ENCODE measurements around the gene HINT3. TPM values are rescaled to one million over a fixed set of nuclear protein-coding genes. Genes with fewer than 3 reads are reported as not detected.
A peak's percentile ranks its signal among the peaks of the same experiment; 100 is the strongest.

Gene HINT3
- total and polyA plus RNA-seq, 2 of the 13 experiments (the other 11 are each of a cell fraction or from before 2014, with no cell fraction given), result 3.1 to 22.8 TPM

- TF ChIP-seq LCORL (IDR thresholded peaks at IDR 0.05) (no peak), LCORL (CRISPR knock-in tag; IDR thresholded peaks at IDR 0.05) (no peak), KLF13 (CRISPR knock-in tag; IDR thresholded peaks at IDR 0.05) (no peak)
These were observed 3.6 kb upstream of the HINT3 start (continued) for GRCh38 chr6:125952764-125953501.

GRCh38 chr6:125953502-125953875, 3.1 kb upstream of the HINT3 start:
- Histone ChIP-seq H3K9me3 (ENCODE audit: low read length) (no peaks in the 10 kb centered on the region), H3K9ac (ENCODE audit: insufficient read depth, low read depth, low read length) (no peak overlapping the region), H3K36me3 (replicated peaks in 1 of 2; ENCODE audit: control insufficient read depth in 1 of 2, insufficient read depth in 2 of 2, low read length in 2 of 2) (no peaks in the 10 kb centered on the region), H3K27ac (ENCODE audit: extremely low read length, insufficient read depth, low read length) (no peak overlapping the region), H3K4me1 (ENCODE audit: insufficient read depth, low read length) (peaks cover 59% of the 10 kb centered on the region), H3K4me2 (ENCODE audit: low read depth, low read length) (peak overlapping the region; percentile 26), H4K20me1 (ENCODE audit: insufficient read depth, low read length) (no peaks in the 10 kb centered on the region), H2AFZ (ENCODE audit: low read length) (no peak overlapping the region), H3K4me3 (replicated peaks in 1 of 3; ENCODE audit: insufficient read depth in 1 of 3, low read depth in 2 of 3, low read length in 3 of 3) (no peak overlapping the region), H3K27me3 (ENCODE audit: control insufficient read depth in 1 of 2, insufficient read depth in 2 of 2, low read length in 2 of 2) (no peaks in the 10 kb centered on the region; a peak in 1 of 5 replicates), H3K79me2 (ENCODE audit: insufficient read depth, low read length) (peaks cover 14% of the 10 kb centered on the region)
- 50% methylated on average over 11 of the region's 11 CpGs for WGBS (ENCODE audit: low lambda C conversion rate)
- intact Hi-C loops (cut with micrococcal nuclease; ENCODE audit: unreplicated experiment), result loop anchor here (1.0 kb wide), 6 partner anchors 47 to 639 kb away; no protein-coding TSS in a partner anchor
- peak; percentile 75 for ATAC-seq
- in situ Hi-C loops (cut with HindIII; ENCODE audit: extremely low pct_ligation_motif_present, low pct_unique_long_range_greater_than_20kb), result loop anchor here (5.0 to 10.0 kb wide), 4 partner anchors 46 to 649 kb away; partner anchors contain the start of genes HDDC2 and NCOA7
- ChIA-PET CTCF (ENCODE audit: low intra/inter-chr PET ratio, low total read pairs) (interaction anchor here (1.2 to 2.5 kb wide), 5 partner anchors 47 to 95 kb away, joined by 3 to 23 read pairs (median 11); no protein-coding TSS in a partner anchor), POLR2A (interaction anchor here (0.9 to 1.8 kb wide), 6 partner anchors 9 to 163 kb away, joined by 3 to 8 read pairs (median 4); partner anchors contain the start of genes NCOA7 and TRMT11)
- BruUV-seq (replicated peaks), result no TSS peak
- FAIRE-seq, result peak; percentile 61
- peak; percentile 74 for DNase-seq (ENCODE audit: low spot score)
- TF ChIP-seq, protein P1, sequence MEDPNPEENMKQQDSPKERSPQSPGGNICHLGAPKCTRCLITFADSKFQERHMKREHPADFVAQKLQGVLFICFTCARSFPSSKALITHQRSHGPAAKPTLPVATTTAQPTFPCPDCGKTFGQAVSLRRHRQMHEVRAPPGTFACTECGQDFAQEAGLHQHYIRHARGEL (CRISPR knock-in tag; IDR thresholded peaks at IDR 0.05), result 0 out of 2 replicates have a peak, but pooled peaks have one; percentile 37
- TF ChIP-seq ZEB1 (IDR thresholded peaks at IDR 0.05; ENCODE audit: insufficient replicate concordance, low read depth) (peak; percentile 82), PHB2 (IDR thresholded peaks at IDR 0.05; ENCODE audit: partially characterized antibody) (no peak), ZMYM4 (CRISPR knock-in tag; IDR thresholded peaks at IDR 0.05) (peak; percentile 71), LBX2 (CRISPR knock-in tag; IDR thresholded peaks at IDR 0.05; ENCODE audit: borderline replicate concordance) (no peak), HOXA3 (CRISPR knock-in tag; IDR thresholded peaks at IDR 0.05) (0 out of 2 replicates have a peak, but pooled peaks have one; percentile 18), FLYWCH1 (CRISPR knock-in tag; IDR thresholded peaks at IDR 0.05) (no peak), NR1H2 (CRISPR knock-in tag; IDR thresholded peaks at IDR 0.05; ENCODE audit: borderline replicate concordance, low read depth) (no peak), NONO (IDR thresholded peaks at IDR 0.05) (no peak), NONO (CRISPR knock-in tag; conservative IDR thresholded peaks at IDR 0.05) (peak; percentile 92), THAP7 (CRISPR knock-in tag; IDR thresholded peaks at IDR 0.05) (no peak), ZNF781 (CRISPR knock-in tag; IDR thresholded peaks at IDR 0.05; ENCODE audit: borderline replicate concordance, not compliant biosample characterization) (no peak), ZNF383 (CRISPR knock-in tag; IDR thresholded peaks at IDR 0.05; ENCODE audit: borderline replicate concordance) (no peak)
